PFSK-1 (cell line): ENCODE measurements around the gene OR52D1.

Experiments used
- FOXP2 ChIP-seq: optimal IDR thresholded peaks from 2 replicates; pipeline ENCODE3; 2011; ENCODE audit warnings: borderline replicate concordance, control low read depth, inconsistent platforms; ENCODE audit not compliant: insufficient read depth; ENCODE audit errors: extremely low read length, extremely low read depth
- POLR2AphosphoS5 ChIP-seq: IDR thresholded peaks from 2 replicates; pipeline ENCODE4 v1.6.1; 2012; ENCODE audit warnings: low read depth, mild to moderate bottlenecking, control low read depth, low read length, moderate library complexity
- SIN3A ChIP-seq: IDR thresholded peaks from 2 replicates; pipeline ENCODE4 v1.6.1; 2012; ENCODE audit warnings: mild to moderate bottlenecking, low read length, moderate library complexity, borderline replicate concordance; ENCODE audit not compliant: insufficient read depth
- TAF1 ChIP-seq: IDR thresholded peaks from 2 replicates; pipeline ENCODE4 v1.6.1; 2012; ENCODE audit warnings: low read length, control low read depth, borderline replicate concordance; ENCODE audit not compliant: insufficient read depth
- TF ChIP-seq, protein P1 (sequence below), 2 experiments: IDR thresholded peaks; 2 replicates each; pipeline versions ENCODE4 v1.6.1 to v1.8.0; 2011 to 2012; ENCODE audit warnings: low read depth in 2 of 2, low read length in 2 of 2, control low read depth in 1 of 2, inconsistent platforms in 1 of 2, mild to moderate bottlenecking in 1 of 2, moderate library complexity in 1 of 2; ENCODE audit not compliant: insufficient read depth in 1 of 2

DNA sequence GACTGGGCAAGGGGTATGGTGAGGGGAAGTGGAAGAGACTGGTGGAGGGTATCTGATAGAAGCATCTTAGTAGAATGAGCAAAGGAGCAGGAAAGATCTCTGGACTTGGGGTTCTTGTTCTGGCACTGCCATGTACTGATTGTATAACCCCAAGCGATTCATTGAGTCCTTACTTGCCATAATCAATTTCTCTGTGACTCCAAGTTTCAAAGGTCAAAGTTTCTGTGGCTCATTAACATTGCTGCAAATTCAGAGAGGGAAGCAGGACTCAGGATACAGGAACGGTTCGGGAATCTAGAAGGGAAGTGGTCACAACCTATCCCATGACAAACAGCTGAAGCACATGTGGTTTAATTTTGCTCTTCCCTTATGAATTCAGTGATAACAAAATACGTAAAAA is 39.1 kb upstream of the OR52D1 start:
- TF ChIP-seq POLR2AphosphoS5 = no peak
- TF ChIP-seq, protein P1, sequence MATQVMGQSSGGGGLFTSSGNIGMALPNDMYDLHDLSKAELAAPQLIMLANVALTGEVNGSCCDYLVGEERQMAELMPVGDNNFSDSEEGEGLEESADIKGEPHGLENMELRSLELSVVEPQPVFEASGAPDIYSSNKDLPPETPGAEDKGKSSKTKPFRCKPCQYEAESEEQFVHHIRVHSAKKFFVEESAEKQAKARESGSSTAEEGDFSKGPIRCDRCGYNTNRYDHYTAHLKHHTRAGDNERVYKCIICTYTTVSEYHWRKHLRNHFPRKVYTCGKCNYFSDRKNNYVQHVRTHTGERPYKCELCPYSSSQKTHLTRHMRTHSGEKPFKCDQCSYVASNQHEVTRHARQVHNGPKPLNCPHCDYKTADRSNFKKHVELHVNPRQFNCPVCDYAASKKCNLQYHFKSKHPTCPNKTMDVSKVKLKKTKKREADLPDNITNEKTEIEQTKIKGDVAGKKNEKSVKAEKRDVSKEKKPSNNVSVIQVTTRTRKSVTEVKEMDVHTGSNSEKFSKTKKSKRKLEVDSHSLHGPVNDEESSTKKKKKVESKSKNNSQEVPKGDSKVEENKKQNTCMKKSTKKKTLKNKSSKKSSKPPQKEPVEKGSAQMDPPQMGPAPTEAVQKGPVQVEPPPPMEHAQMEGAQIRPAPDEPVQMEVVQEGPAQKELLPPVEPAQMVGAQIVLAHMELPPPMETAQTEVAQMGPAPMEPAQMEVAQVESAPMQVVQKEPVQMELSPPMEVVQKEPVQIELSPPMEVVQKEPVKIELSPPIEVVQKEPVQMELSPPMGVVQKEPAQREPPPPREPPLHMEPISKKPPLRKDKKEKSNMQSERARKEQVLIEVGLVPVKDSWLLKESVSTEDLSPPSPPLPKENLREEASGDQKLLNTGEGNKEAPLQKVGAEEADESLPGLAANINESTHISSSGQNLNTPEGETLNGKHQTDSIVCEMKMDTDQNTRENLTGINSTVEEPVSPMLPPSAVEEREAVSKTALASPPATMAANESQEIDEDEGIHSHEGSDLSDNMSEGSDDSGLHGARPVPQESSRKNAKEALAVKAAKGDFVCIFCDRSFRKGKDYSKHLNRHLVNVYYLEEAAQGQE (IDR thresholded peaks at IDR 0.05; ENCODE audit: insufficient read depth in 1 of 2, low read depth in 2 of 2, low read length in 2 of 2) = no peak
- no peak for TF ChIP-seq FOXP2
- no peak for TF ChIP-seq TAF1
- no peak for TF ChIP-seq SIN3A
